ENCODE results near the gene MSANTD1. TPM values are rescaled to one million over a fixed set of nuclear protein-coding genes. Genes with fewer than 3 reads are reported as not detected.

The MSANTD1 gene
- 0.33 and 1.1 TPM in 2 replicates for total RNA-seq

DNA sequence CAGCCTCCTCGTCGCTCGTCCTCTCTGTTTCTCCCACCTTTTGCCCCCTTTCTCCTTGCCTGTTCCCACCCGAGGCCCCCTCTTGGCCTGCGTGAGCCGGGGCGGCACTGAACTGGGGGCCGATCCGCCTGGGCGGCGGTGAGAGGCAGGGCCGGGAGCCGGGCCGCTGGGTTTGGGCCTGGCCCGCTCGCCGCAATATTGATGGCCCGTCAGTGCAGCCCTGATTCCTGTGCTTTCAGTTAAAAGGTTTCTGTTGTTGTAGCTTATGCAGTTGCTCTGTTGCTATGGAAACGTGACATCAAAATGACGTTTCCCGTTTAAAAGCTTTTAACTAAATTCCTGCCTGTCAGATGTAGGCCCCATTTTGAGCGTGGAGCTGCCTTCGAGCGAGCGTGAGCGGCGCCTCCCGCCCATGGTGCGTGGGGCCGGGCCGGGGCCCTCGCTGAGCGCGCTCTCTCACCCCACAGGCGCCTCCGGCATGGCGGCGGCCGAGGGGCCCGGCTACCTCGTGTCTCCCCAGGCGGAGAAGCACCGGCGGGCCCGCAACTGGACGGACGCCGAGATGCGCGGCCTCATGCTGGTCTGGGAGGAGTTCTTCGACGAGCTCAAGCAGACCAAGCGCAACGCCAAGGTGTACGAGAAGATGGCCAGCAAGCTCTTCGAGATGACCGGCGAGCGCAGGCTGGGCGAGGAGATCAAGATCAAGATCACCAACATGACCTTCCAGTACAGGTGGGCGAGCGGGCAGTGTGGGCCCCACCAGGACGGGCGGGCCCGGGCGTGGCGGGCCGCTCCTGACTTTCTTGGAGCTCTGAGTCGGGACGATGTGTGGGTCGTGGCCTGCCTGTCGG lies at the start of gene MSANTD1:
MSANTD1 (plus strand) TSS at position 349 of the 851 bp plus-strand sequence; CDS start at position 413, 64 bp downstream.

DNA sequence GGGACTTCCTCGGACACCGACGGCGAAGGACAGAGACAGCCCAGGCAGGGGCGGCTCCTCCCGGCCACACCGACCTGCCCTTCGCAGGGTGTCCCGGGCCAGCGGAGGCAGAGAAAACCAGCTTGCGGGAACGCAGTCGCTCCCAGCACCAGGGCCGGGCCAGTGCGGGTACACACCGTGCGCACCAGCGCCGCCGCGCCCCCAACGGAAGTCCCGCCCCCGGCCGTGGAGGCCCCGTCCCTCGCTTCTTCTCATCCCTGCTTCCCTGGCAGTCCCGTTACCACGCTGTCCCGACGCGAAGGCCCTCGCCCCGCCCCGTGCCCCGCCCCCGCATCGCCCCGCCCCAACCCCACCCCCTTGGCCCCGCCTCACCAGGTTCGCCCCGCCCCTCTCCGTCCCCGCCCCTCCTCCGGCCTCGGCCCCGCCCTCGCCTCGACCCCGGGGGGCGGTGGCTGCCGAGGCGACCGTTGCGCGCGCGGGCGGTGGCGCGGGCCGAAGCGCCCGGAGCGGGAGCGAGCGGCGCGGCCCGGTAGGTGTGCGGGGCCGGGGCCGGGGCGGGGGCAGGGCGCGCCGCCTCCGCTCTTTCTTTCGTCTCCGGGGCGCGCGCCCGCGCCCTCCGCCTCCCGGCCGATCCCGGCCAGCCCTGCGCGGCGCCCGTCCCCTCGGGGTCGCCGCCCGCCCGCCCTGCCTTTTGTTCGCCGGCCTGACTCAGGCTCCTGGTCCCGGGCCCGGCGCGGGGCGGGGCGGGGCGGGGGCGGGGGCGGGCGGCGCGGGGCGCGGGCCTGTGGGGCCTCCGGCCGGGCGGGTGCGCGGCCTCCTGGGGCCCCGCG lies 43.8 kb downstream of the MSANTD1 start, which contains the start of gene RGS12:
RGS12 (plus strand) TSS at position 451 of the 830 bp plus-strand sequence. CDS start 23,150 bp downstream, outside the sequence.

Other genes starting within 250 kb of the MSANTD1 start
- gene HTT-AS, start 174.6 kb upstream of the MSANTD1 start, total RNA-seq, result not detected in 2 replicates
- gene HTT, start 174.5 kb upstream of the MSANTD1 start, total RNA-seq, result 50.3 and 55.3 TPM in 2 replicates
- gene RGS12, start 43.9 kb downstream of the MSANTD1 start, total RNA-seq, result 47.6 and 66.0 TPM in 2 replicates
- gene HGFAC, start 192.8 kb downstream of the MSANTD1 start, total RNA-seq, result 0.19 and 0.33 TPM in 2 replicates
- gene DOK7, start 214.1 kb downstream of the MSANTD1 start, total RNA-seq, result not detected in 2 replicates

Measured in vein endothelial cell (primary cell).